Measurements from ENCODE around the gene ITGAD.
A peak's percentile ranks its signal among the peaks of the same experiment; 100 is the strongest.
"Not testable (repeated sequence)": the region's sequence is repeated elsewhere in the genome, so short reads cannot be mapped to it uniquely, and the experiment has no call there.

The ITGAD gene

DNA sequence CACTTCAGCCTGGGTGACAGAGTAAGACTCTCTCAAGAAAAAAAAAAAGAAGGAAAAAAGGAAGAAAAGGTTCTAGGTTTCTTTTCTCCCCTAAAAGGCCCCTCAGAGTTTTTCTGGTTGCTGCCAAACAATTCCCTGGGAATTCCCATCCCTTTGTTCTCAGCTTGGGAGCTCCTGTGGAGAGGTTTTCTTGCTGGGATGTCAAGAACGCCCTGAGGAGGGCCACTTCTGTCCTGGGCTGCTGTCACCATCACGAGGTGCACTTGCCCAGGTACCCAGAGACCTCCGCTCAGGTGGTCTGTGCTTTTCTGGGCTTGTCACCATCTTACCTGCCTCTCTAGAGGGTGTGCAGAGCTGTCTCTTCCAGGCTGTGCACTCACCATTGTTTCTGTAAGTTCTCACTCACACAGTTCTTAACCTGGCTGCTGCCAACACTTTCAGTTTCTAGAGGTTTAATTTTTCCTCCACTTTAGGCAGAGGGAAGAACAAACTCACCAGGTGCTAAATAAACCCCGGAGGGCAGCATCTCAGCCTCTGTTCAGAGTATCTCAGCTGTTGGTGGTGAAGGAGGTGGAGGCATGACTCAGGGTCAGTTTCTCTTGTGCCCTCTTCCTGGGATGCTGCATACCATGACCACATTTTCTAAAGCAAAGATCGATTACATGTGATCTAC, 37.4 kb downstream of the ITGAD start:
- no peak for DNase-seq (ENCODE audit: low spot score)

DNA sequence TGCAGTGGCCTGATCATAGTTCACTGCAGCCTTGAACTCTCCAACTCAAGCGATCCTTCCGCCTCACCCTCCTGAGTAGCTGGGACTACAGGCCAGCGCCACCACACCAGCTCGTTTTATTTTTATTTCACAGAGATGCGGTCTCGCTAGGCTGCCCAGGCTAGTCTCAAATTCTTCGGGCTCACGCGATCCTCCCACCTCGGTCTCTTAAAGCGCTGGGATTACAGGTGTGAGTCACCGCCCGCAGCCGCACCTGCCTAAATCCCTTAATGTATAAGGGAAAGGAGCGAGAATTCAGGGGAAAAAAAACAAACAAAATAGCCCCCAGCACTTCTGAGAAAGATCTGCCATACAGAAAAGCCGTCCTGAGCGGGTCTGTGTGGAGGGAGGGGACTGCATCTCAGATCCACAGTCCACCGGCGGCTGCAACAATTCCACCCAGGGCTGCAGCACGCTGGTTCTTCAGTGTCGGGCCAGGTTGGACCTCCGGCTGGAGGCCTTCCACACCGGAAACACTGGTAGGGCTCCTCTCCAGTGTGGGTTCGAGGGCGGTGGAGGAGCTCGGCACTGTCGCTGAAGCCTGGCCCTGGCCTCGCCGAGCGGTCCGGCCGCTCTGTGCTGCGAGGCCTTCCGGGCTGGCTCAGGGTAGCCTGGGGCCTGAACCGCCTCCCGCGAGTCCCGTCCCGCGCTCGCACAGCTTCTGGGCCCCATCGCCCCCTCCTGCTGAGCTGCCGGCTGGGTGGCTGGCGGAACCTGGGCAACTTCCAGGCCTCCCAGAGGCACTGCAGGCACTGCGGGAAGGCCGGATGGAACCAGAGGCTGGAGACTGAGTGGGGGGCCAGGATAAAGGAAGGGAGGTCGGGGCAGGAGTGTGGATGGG, 42.4 kb downstream of the ITGAD start:
- no peak for DNase-seq (ENCODE audit: low spot score)

DNA sequence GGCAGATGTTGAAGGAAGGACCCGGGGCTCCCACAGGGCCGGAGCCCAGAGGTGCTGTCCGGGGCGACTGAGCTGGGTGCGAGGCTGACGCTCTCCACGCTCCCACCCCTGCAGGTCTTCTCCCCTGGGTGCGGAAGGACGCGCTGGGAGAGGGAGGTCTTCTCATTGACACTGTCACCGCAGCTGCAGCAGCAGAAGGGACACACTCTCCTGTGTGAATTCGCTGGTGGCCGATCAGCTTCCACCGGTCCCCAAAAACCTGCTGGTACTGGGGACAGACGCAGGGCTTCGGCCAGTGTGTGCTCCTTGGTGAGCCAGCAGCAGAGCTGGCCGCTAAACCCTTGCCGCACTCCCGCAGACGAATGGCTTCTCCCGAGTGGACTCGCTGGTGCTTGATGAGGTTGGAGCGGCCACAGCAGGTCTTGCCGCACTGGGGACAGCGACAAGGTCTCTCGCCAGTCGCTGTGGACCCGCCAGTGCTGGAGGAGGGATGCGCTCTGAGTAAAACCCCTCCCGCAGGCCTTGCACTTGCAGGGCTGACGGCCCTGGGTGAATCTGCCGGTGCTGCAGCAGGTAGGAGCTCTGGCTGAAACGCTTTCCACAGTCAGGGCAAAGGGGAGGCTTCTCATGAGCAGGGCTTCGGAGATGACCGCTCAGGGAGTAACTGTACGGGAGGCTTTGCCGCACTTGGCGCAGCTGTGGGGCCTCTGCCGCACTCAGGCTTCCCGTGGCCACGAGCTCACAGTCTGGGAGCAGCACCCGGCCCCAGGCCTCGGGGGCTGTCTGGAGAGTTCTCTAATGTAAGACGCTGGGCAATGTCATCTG, 43.3 kb downstream of the ITGAD start:
- no peak for DNase-seq (ENCODE audit: low spot score)

DNA sequence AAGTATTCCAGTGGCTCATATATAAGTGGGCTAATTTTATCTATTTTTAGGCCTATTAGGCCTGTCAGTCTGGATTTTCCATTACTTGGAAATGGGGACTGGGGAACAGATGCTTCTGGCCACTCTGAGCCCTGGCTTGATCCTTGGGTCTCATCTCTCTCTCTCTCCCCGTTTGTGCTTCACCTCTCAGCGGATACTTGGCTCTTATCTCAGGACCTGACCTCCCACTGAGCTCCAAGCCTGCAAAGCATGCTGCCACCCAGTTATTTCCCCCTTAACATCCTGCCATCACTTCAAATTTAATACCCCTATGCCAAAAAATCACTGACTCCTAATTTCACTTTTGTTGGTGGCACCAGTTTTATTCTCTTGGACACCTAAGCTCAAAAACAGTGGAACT, 45.3 kb downstream of the ITGAD start:
- DNase-seq (ENCODE audit: low spot score): no peak

GRCh38 chr16:31439023-31439422, 45.9 kb downstream of the ITGAD start:
- DNase-seq (ENCODE audit: low spot score): not testable (repeated sequence)

GRCh38 chr16:31439519-31439918, 46.4 kb downstream of the ITGAD start:
- no peak for DNase-seq (ENCODE audit: low spot score)

GRCh38 chr16:31440516-31441184, 47.5 kb downstream of the ITGAD start:
- DNase-seq (ENCODE audit: low spot score): no peak

DNA sequence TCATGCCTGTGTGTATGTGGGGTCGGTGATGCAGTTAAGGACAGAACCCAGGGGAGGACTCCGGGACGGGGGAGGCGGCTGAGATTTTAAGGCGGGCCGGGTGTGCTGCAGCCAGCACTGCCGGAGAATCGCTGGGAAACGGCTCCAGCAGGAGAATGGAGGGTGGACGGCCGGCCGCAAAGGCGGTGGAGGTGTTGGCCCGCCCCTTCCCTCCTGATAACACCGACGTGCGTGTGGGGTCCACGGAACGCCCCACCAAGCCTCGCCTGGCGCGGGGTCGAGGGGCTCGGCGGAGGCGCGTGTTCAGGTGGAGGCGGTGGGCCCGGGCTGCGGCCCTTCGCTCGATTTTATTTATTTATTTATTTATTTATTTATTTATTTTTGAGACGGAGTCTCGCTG, 48.8 kb downstream of the ITGAD start:
- no peak for DNase-seq (ENCODE audit: low spot score)

- DNase-seq (ENCODE audit: low spot score): not testable (repeated sequence)
Measured at GRCh38 chr16:31445931-31446330, 52.8 kb downstream of the ITGAD start.

DNA sequence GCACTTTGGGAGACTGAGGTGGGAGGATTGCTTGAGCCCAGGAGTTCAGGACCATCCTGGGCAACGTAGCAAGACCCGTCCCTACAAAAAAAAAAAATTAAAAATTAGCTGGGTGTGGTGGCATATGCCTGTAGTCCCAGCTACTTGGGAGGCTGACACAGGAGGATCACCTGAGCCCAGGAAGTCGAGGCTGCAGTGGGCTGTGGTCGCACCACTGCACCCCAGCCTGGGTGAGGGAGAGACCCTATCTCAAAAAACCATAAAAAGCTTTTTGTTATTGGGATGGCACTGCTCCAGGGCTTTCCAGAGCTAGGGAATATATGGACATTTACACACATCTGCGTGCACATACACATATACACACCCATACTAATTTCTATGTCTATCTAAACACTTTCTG, 58.1 kb downstream of the ITGAD start:
- DNase-seq (ENCODE audit: low spot score): no peak

- no peak for DNase-seq (ENCODE audit: low spot score)
Measured at GRCh38 chr16:31451681-31452351, 58.7 kb downstream of the ITGAD start.

DNA sequence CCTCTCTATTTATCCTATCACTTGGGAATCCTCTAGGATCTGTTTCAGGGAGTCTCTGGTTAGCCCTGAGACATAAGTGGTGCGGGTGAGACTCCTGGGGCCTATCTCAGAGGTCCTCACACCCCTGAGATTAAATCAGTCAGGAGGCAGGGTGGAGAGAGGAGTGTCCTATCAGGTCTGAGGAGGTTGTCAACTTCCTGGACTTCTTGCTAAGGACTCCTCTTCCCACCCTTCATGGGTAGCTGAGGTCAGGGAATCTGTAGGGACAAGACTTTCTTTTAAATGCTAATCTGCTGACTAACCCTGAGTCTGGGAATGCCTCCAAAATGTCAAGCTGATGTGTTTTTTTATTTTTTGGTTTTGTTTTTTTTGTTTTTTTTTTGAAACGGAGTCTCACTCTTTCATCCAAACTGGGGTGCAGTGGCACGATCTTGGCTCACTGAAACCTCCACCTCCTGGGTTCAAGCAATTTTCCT, 59.5 kb downstream of the ITGAD start:
- no peak for DNase-seq (ENCODE audit: low spot score)

DNA sequence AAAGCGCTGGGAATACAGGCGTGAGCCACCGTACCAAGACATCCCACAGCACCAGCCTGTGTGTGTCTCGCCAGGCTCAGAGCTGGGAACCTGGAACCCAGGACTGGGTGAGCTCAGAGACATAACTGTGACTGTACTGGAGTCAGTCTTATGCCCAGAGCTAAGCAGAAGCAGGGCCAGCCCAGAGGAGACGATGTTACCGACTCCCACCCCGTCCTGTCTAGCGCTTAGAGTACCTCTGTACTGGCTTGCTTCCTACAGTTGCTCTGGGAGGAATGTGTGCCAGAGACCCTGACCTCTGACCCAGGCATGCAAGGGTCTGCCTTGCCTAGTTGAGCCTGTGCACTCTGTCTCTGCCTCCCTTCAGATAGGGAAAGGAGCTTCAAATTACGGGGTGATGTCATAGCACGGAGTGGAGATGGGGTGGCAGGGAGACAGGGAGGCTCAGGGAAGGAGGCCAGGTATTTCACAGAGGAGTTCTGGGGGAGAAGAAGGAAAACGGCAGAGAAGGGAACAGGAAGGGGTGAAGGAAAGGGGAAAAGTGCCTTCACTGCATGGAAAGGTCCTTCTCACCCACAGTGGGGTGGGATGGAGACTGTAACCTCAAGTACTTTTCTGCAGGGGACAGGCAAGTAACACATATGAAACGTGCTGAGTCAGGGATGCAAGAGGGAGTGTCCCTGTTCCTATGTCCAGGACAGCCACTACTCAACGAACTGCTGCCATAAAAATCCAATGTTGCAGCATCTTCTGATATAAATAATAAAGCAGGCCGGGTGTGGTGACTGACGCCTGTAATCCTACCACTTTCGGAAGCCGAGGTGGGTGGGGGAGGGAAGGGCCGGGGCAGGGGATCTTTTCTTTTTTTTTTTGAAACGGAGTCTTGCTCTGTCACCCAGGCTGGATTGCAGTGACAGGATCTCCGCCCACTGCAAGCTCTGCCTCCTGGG, 60.4 kb downstream of the ITGAD start:
- DNase-seq (ENCODE audit: low spot score): no peak

- peak; percentile 32 for DNase-seq (ENCODE audit: low spot score)
Measured at GRCh38 chr16:31455601-31456314, 62.6 kb downstream of the ITGAD start.

DNA sequence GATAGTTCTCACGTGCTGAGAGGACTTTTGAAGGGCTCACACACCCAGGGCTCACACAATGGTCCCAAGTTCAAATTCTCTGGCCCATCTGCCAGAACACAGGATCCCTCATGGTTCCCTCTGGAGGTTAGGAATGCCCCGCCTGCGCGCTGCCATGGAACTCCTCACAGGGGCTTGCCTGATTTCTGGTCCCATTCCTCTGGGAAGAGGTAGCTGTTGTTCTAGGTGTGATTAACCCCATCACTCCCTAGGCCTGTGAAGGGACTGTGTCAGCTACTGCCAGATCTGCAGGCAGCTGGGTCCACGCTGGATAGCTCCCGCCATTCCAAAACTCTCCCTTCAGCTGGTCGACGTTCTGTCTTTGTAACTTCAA, 63.8 kb downstream of the ITGAD start:
- DNase-seq (ENCODE audit: low spot score): no peak

- peak; percentile 63 for DNase-seq (ENCODE audit: low spot score)
Measured at GRCh38 chr16:31458073-31458843, 65.1 kb downstream of the ITGAD start.

- DNase-seq (ENCODE audit: low spot score): peak; percentile 98
Measured at GRCh38 chr16:31458844-31459686, 65.9 kb downstream of the ITGAD start, which contains the start of gene ARMC5. ARMC5 (plus strand) TSS chr16:31459501; CDS start chr16:31459525, 24 bp downstream.

Data from activated CD4-positive, alpha-beta T cell treated with anti-CD3 and anti-CD28 coated beads, Interleukin-2, Interleukin-4, amounts not matched to agents 100 ng/mL and 50 ng/mL, durations not matched to agents 16 hours and 8 hours (primary cell).